WTC11 (cell line): ENCODE measurements around the gene KCNMA1. TPM values are rescaled to one million over a fixed set of nuclear protein-coding genes. Genes with fewer than 3 reads are reported as not detected.

Source experiments
- ATAC-seq: fragments of 200-7000 bp; cut with Tn5 transposase; 2 replicates; pipeline ENCODE4 v1.10.0; 2021; ENCODE audit warnings: mild to moderate bottlenecking, moderate library complexity
- CTCF ChIA-PET: fragments of 300-600 bp; sonication (Branson Sonifier 250); formaldehyde crosslinking; loops from one replicate; lab custom pipeline; 2021; ENCODE audit warnings: antibody characterized with exemption; lab: Charles Lee
- POLR2A ChIA-PET: fragments of 350-600 bp; sonication (Branson Sonifier 250); formaldehyde crosslinking; loops from one replicate; lab custom pipeline; 2021; ENCODE audit warnings: antibody characterized with exemption; lab: Charles Lee
- DNase-seq: peaks from one replicate; pipeline ENCODE4 v3.0.0; 2021; ENCODE audit warnings: low spot score
- H3K27ac Mint-ChIP-seq: 2 replicates; pipeline ENCODE4 v1.8.0; 2021; ENCODE audit warnings: mixed read lengths
- H3K27me3 Mint-ChIP-seq: 2 replicates; pipeline ENCODE4 v1.8.0; 2021; ENCODE audit warnings: low read depth, mild to moderate bottlenecking, moderate library complexity, mixed read lengths
- H3K36me3 Mint-ChIP-seq: 2 replicates; pipeline ENCODE4 v1.8.0; 2021; ENCODE audit warnings: mixed read lengths
- H3K4me1 Mint-ChIP-seq: 2 replicates; pipeline ENCODE4 v1.8.0; 2022; ENCODE audit warnings: mixed read lengths
- H3K4me3 Mint-ChIP-seq: 2 replicates; pipeline ENCODE4 v1.8.0; 2021; ENCODE audit warnings: mild to moderate bottlenecking, moderate library complexity, mixed read lengths
- H3K9me3 Mint-ChIP-seq: 2 replicates; pipeline ENCODE4 v1.8.0; 2021; ENCODE audit warnings: mixed read lengths
- ARID4B ChIP-seq: sonication (generic); formaldehyde crosslinking; IDR thresholded peaks from 2 replicates; pipeline ENCODE4 v1.8.0; 2023; ENCODE audit warnings: missing genetic modification reagents, mild to moderate bottlenecking, borderline replicate concordance
- CBFB ChIP-seq: sonication (generic); formaldehyde crosslinking; IDR thresholded peaks from 2 replicates; pipeline ENCODE4 v1.8.1; 2022; ENCODE audit warnings: mild to moderate bottlenecking, low read depth, missing genetic modification reagents
- CDX4 ChIP-seq: fragments of 250-450 bp; sonication (Bioruptor Pico); IDR thresholded peaks from 2 replicates; pipeline ENCODE4 v1.9.0; 2021; ENCODE audit warnings: moderate library complexity, mild to moderate bottlenecking, inconsistent platforms, borderline replicate concordance
- E2F4 ChIP-seq: sonication (generic); formaldehyde crosslinking; IDR thresholded peaks from 2 replicates; pipeline ENCODE4 v1.8.1; 2022; ENCODE audit warnings: low read depth, mild to moderate bottlenecking, moderate library complexity, missing genetic modification reagents, borderline replicate concordance
- ESRRA ChIP-seq: sonication (generic); formaldehyde crosslinking; IDR thresholded peaks from 2 replicates; pipeline ENCODE4 v1.8.1; 2022; ENCODE audit warnings: mild to moderate bottlenecking, missing genetic modification reagents, borderline replicate concordance
- STAT6 ChIP-seq: sonication (generic); formaldehyde crosslinking; conservative IDR thresholded peaks from 2 replicates; pipeline ENCODE4 v1.8.1; 2023; ENCODE audit warnings: mild to moderate bottlenecking, low read depth, missing genetic modification reagents, moderate library complexity
- ZMAT4 ChIP-seq: fragments of 250-450 bp; sonication (Bioruptor Pico); IDR thresholded peaks from 2 replicates; pipeline ENCODE4 v1.9.0; 2021; ENCODE audit warnings: mild to moderate bottlenecking
- ZNF232 ChIP-seq: sonication (generic); formaldehyde crosslinking; IDR thresholded peaks from 2 replicates; pipeline ENCODE4 v1.8.0; 2022; ENCODE audit warnings: mild to moderate bottlenecking, missing genetic modification reagents
- ZNF416 ChIP-seq: fragments of 250-450 bp; sonication (Bioruptor Pico); IDR thresholded peaks from 2 replicates; pipeline ENCODE4 v1.9.0; 2021; ENCODE audit warnings: mild to moderate bottlenecking, inconsistent platforms
- total RNA-seq: library from RNA; stranded (reverse); gene quantifications from 3 replicates; pipeline ENCODE4 v1.2.3, GENCODE V29; 2021

The KCNMA1 gene
- total RNA-seq, 1 experiment from 2014 or later = 7.3 TPM

- CTCF ChIA-PET = no interaction called here
- no peak for TF ChIP-seq ZNF232 (CRISPR knock-in tag)
- TF ChIP-seq, all 79 proteins: peak for 0
- H3K27me3 Mint-ChIP-seq = no peaks in the 10 kb centered on the region
- no peak overlapping the region for H3K27ac Mint-ChIP-seq
- no peak overlapping the region for H3K4me3 Mint-ChIP-seq
- ATAC-seq = no peak
- no peak for DNase-seq
- POLR2A ChIA-PET = no interaction called here
- peaks cover 20% of the 10 kb centered on the region for H3K4me1 Mint-ChIP-seq
- H3K36me3 Mint-ChIP-seq = no peaks in the 10 kb centered on the region
- H3K9me3 Mint-ChIP-seq = no peaks in the 10 kb centered on the region
These were observed 447.3 kb downstream of the KCNMA1 start for GRCh38 chr10:77190291-77190690.

- ATAC-seq = no peak
- no peaks in the 10 kb centered on the region for H3K36me3 Mint-ChIP-seq
- POLR2A ChIA-PET = no interaction called here
- no peak overlapping the region for H3K4me3 Mint-ChIP-seq
- H3K27ac Mint-ChIP-seq = no peak overlapping the region
- TF ChIP-seq ZMAT4 (CRISPR knock-in tag) = no peak
- CTCF ChIA-PET = interaction anchor here (1.0 to 1.3 kb wide), 2 partner anchors 15 to 24 kb away, joined by 4 read pairs; no protein-coding TSS in a partner anchor
- DNase-seq = no peak
- H3K4me1 Mint-ChIP-seq = peaks cover 22% of the 10 kb centered on the region
- no peaks in the 10 kb centered on the region for H3K27me3 Mint-ChIP-seq
- H3K9me3 Mint-ChIP-seq = no peaks in the 10 kb centered on the region
These were observed 448.1 kb downstream of the KCNMA1 start for GRCh38 chr10:77189520-77189919.

- H3K4me3 Mint-ChIP-seq = no peak overlapping the region
- H3K36me3 Mint-ChIP-seq = no peaks in the 10 kb centered on the region
- TF ChIP-seq ESRRA (CRISPR knock-in tag) = no peak
- TF ChIP-seq ARID4B (CRISPR knock-in tag) = no peak
- TF ChIP-seq CBFB (CRISPR knock-in tag) = no peak
- no peak for TF ChIP-seq ZNF416 (CRISPR knock-in tag)
- no peak for TF ChIP-seq E2F4 (CRISPR knock-in tag)
- no peak for TF ChIP-seq STAT6 (CRISPR knock-in tag)
- TF ChIP-seq CDX4 (CRISPR knock-in tag) = no peak
- ChIA-PET POLR2A (no interaction called here), CTCF (interaction anchor here (0.9 to 1.3 kb wide), 3 partner anchors 15 to 523 kb away, joined by 4 read pairs; no protein-coding TSS in a partner anchor)
- no peak for ATAC-seq
- no peaks in the 10 kb centered on the region for H3K27me3 Mint-ChIP-seq
- no peak for DNase-seq
- H3K9me3 Mint-ChIP-seq = no peaks in the 10 kb centered on the region
- H3K27ac Mint-ChIP-seq = no peak overlapping the region
- peaks cover 22% of the 10 kb centered on the region for H3K4me1 Mint-ChIP-seq
These were observed 448.5 kb downstream of the KCNMA1 start for GRCh38 chr10:77189075-77189474.
